BE2C (cell line): Measurements from ENCODE around the gene SEMA4D.

Experiments used
- DNase-seq: peaks from one replicate; pipeline ENCODE4 v3.0.0-alpha.2; 2020
- H3K27me3 ChIP-seq: fragments of 250-450 bp; sonication (Bioruptor Pico); 2 replicates; pipeline ENCODE4 v1.5.1; 2020; ENCODE audit warnings: mild to moderate bottlenecking
- H3K36me3 ChIP-seq: fragments of 250-450 bp; sonication (Bioruptor Pico); 2 replicates; pipeline ENCODE4 v1.5.1; 2020; ENCODE audit warnings: mild to moderate bottlenecking
- H3K4me1 ChIP-seq: fragments of 250-450 bp; sonication (Bioruptor Pico); 2 replicates; pipeline ENCODE4 v1.5.1; 2020
- H3K4me3 ChIP-seq: 2 replicates; pipeline ENCODE4 v1.5.1; 2011; ENCODE audit warnings: low read depth, low read length
- H3K9me3 ChIP-seq: fragments of 250-450 bp; sonication (Bioruptor Pico); 2 replicates; pipeline ENCODE4 v1.5.1; 2020
- TF ChIP-seq, protein P1 (sequence below): IDR thresholded peaks from 2 replicates; pipeline ENCODE4 v1.5.1; 2012; ENCODE audit warnings: mild to moderate bottlenecking, low read depth, low read length

SEMA4D gene

GRCh38 chr9:89542401-89543021, 44.6 kb upstream of the SEMA4D start:
- Histone ChIP-seq H3K27me3 (no peaks in the 10 kb centered on the region), H3K36me3 (no peaks in the 10 kb centered on the region), H3K9me3 (no peaks in the 10 kb centered on the region), H3K4me3 (no peak overlapping the region), H3K4me1 (no peaks in the 10 kb centered on the region)
- DNase-seq: no peak
- TF ChIP-seq, protein P1, sequence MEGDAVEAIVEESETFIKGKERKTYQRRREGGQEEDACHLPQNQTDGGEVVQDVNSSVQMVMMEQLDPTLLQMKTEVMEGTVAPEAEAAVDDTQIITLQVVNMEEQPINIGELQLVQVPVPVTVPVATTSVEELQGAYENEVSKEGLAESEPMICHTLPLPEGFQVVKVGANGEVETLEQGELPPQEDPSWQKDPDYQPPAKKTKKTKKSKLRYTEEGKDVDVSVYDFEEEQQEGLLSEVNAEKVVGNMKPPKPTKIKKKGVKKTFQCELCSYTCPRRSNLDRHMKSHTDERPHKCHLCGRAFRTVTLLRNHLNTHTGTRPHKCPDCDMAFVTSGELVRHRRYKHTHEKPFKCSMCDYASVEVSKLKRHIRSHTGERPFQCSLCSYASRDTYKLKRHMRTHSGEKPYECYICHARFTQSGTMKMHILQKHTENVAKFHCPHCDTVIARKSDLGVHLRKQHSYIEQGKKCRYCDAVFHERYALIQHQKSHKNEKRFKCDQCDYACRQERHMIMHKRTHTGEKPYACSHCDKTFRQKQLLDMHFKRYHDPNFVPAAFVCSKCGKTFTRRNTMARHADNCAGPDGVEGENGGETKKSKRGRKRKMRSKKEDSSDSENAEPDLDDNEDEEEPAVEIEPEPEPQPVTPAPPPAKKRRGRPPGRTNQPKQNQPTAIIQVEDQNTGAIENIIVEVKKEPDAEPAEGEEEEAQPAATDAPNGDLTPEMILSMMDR: no peak

- Histone ChIP-seq H3K4me3 (no peak overlapping the region), H3K36me3 (no peaks in the 10 kb centered on the region), H3K27me3 (no peaks in the 10 kb centered on the region), H3K4me1 (peaks cover under 1% of the 10 kb centered on the region; the same call in 1 of the 2 replicates), H3K9me3 (no peaks in the 10 kb centered on the region)
- TF ChIP-seq, protein P1: no peak
- DNase-seq: peak; percentile 30
These were observed 43.9 kb upstream of the SEMA4D start for GRCh38 chr9:89541798-89542197.

DNA sequence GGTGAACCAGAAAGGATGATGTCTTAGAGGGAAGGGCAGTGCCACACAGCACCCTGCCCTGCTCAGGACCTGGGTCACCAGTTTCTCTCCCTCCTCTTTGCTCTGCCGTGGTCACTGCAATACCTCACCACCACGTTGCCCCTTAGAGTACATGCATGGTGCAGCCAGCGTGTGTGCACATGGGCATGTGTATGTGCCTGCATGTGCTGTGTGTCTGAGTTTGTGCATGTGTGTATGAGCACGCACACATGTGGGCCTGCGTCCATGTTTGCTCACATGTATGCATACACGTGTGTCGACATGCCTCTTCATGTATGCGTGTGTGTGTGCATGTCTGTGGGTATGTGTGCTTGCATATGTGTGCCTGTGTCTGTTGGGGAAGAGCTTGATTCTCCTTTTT, 41.5 kb upstream of the SEMA4D start:
- Histone ChIP-seq H3K4me1 (peaks cover 4% of the 10 kb centered on the region; the same call in 1 of the 2 replicates), H3K4me3 (no peak overlapping the region), H3K36me3 (no peaks in the 10 kb centered on the region), H3K27me3 (no peaks in the 10 kb centered on the region), H3K9me3 (no peaks in the 10 kb centered on the region; the same call in 1 of the 2 replicates)
- TF ChIP-seq, protein P1: no peak
- no peak for DNase-seq

DNA sequence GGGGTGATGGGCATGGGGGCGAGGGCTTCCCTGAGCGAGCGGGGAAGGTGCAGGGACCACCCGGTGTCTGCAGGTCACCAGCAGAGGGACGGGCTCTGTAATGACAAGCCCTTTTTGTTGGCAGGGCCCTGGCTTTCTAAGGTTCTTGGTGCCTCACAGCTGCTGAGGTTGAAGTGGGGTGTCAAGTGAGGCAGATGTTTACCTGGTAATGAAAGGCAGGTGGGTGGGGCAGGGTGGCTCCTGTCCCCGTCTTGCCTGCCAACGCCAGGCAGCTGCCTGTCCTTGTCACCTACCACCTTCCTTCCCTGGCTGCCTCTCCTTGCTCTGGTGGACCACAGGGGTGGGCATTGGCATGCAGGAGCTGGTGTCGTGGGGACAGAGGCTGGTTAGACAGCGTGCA, 41.0 kb upstream of the SEMA4D start:
- TF ChIP-seq, protein P1: no peak
- DNase-seq: no peak
- H3K9me3 ChIP-seq: no peaks in the 10 kb centered on the region; the same call in 1 of the 2 replicates

GRCh38 chr9:89537166-89537565, 39.3 kb upstream of the SEMA4D start:
- no peak overlapping the region for H3K4me3 ChIP-seq
- H3K27me3 ChIP-seq: no peaks in the 10 kb centered on the region
- no peaks in the 10 kb centered on the region for H3K36me3 ChIP-seq
- no peaks in the 10 kb centered on the region; the same call in 1 of the 2 replicates for H3K9me3 ChIP-seq
- no peak for DNase-seq
- H3K4me1 ChIP-seq: peaks cover 4% of the 10 kb centered on the region; the same call in 1 of the 2 replicates
- TF ChIP-seq, protein P1: no peak

More for the DNA sequence above, 41.0 kb upstream of the SEMA4D start:
- H3K4me3 ChIP-seq: no peak overlapping the region
- H3K4me1 ChIP-seq: peaks cover 4% of the 10 kb centered on the region; the same call in 1 of the 2 replicates
- no peaks in the 10 kb centered on the region for H3K27me3 ChIP-seq
- no peaks in the 10 kb centered on the region for H3K36me3 ChIP-seq

- Histone ChIP-seq H3K36me3 (no peaks in the 10 kb centered on the region), H3K9me3 (no peaks in the 10 kb centered on the region; the same call in 1 of the 2 replicates), H3K27me3 (no peaks in the 10 kb centered on the region), H3K4me3 (no peak overlapping the region), H3K4me1 (peaks cover 4% of the 10 kb centered on the region; the same call in 1 of the 2 replicates)
- TF ChIP-seq, protein P1: no peak
- DNase-seq: no peak
These were observed 38.7 kb upstream of the SEMA4D start for GRCh38 chr9:89536600-89536999.
